HG03565 (cell line): ENCODE results near the gene ADGRB3.
"Not testable (repeated sequence)": the region's sequence is repeated elsewhere in the genome, so short reads cannot be mapped to it uniquely, and the experiment has no call there.

Experiments used
- ATAC-seq: cut with Tn5 transposase; IDR thresholded peaks from one replicate; pipeline ENCODE4 v1.9.1; 2021; ENCODE audit warnings: mild to moderate bottlenecking, moderate library complexity; ENCODE audit not compliant: unreplicated experiment

ADGRB3 gene

DNA sequence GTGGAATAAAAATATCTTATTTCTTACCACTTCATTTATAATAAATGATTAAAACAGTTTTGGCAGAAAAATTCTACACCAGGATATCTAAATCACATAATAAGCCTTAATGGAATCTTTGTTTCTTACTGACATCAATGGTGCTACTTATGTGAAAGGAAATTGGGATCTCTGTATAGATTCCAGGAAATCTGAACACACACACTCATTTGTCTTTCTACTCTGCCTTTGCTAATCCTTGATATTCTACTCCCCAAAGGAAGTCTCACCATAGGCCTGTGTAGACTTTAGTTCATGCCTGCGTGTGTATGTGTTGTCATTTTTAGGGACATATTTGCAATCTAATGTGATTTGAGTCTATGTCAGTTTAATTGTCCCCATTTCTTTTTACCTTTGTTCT lies 7.9 kb downstream of the ADGRB3 start:
- no peak for ATAC-seq

DNA sequence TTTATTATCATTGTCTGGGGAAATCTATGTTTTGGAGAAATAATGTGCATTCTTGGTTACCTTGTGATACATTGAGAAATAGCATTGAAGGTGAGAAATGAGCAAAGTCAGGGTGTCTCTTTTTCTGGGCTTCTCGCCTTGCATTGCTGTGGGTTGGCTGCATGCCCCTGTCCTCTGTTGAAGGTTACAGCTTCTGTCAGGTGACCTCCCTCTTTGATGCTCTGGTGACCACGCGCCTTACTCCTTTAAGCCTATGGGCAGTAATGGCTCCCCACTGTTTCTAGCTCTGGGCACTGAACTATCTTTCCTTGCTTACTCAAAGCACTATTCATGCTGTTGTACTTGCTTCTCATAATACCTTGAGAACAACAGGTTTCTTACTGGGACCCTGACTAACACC lies 14.6 kb downstream of the ADGRB3 start:
- ATAC-seq = no peak

DNA sequence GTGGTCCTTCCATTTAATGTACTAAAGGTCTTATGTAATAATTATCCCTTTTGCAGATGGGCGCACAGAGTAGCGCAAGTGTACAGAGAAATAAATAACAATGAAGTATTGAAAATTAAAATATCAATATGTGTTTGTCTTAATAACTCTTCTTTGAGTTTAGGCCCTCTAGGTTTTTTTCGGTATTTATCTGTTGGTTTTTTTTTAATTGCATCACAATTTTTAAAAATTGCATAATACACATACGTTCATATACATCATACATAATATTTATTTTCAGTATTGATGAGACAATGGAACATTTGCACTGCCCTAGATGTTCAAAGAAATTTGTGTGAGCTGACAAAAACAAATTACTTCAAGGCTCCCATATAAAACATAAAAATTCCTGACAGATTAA lies 15.1 kb downstream of the ADGRB3 start:
- no peak for ATAC-seq

DNA sequence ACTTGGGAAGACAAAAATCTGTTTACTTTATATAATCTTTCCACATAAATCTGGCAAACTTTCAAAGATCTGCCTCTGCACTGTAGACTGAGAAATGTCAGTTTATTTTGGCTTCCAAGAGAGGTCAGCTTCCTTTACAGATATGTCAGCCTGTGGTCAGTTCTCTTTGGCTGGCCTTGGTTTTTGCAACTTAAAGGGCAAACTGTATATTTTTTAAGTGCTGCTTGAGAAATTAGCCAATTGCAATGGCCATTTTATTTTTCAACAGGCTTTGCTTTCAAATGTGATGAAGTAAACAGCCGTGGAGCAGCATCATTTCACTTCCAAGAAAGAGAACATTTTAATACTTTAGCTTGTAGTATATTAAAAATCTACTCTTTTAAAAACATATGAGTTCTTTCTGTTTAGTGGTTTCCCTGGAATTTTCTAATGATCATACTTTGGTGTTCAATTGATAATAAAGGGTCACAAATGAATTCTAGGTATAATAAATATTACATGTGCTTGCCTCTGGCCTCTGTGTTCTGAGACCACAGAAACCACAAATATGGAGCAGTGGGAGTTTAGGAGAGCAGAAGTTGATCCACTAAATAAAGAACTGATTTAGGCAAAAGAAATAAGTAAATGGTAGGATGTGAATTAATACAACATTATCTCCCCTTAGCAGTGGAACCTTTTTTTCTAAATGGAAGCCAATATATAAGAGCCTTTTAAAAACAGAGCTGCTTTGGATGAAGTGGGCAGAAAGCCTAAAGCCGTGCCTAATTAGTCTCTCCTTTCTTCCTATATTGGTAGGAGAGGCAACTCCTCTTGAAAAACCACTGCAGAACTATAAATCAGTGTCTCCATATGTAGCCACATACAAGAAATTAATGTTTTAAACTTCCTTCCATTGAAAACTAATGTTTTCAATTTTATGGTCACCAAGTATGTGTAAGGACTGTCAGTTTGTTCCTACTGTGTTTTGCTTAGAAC lies 16.2 kb downstream of the ADGRB3 start:
- no peak for ATAC-seq

DNA sequence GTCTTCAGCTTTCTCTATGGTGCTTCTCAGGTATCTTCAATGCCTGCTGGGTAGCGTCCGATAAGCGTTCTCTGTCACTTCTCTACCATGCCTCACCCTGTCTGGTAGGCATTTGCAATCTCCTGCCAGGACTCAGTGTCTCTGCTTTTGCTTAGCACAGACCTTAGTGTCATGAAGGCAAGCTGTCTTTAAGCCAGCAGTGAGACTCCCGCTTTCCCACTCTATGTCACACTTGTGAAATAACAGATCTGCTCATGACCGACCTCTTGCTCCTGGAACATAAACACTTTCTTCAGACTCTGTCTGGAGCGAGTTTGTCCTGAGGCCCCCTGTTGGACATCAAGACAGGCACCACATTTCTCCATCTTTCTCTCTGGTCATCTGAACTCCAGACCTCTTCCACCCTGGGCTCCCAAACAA lies 17.0 kb downstream of the ADGRB3 start:
- no peak for ATAC-seq

DNA sequence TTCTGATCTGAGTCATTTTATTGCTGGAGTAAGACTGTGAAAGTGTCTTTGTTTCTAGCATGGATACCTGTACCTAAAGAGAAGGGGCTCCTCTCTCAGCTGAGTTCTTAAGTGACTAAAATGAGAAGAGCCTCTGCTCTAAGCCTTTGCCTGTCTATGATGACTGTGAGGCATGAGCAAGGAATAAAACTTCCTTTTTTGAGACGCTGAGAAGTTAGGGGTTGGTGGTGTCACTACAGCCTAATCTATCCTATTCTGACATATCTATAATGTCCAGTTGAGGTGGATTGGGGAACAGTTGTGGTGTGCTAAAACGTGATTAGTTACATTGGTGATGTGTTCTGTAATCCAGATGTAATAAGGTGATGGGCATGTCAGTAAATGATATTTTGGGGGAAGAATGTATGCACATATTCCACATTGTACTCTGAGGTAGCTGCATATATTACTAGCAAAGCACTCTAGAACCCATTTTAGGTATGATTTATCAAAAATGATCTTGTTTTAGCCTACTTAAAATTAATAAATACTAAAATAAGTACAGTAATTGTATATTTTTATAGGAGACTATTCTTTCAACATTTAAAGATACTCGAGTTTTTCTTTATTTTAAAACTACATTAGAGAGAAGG lies 18.1 kb downstream of the ADGRB3 start:
- no peak for ATAC-seq

DNA sequence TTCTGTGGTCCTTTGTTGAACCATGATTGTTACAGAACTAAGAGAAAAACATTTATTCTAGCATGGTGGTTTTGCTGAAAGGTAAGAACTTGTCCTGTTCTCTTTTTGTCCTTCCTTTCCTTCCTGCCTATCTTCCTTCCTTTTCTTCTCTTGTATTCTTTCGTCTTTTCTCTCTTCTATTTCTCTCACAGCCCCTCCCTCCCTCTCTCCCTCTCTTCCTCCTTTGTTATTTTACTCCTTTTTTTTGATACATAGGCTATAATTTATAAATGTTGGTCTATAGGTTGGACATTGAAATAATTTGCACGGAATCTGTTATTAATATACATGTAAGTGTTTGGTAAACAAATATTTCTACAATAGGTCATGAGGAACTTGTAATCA lies 18.6 kb downstream of the ADGRB3 start:
- no peak for ATAC-seq

DNA sequence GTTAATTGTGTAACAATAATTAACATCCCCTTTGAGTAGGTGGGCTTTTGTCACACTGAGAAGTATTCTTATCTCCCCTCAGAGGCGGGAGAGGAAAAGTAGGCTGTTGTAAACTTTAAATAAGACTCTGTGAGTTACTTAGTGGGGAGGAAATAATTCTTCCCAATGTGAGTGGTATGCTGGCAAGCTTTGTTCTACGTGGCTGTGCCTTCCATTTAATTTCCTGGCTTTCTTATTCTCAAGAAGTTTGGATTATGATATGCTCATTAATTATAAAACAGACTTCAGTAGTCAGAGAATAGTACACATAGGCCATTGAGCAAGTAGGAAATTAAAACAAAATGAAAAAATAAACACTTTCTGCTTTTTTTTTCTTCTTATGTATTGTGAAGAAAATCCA lies 19.1 kb downstream of the ADGRB3 start:
- ATAC-seq = no peak

DNA sequence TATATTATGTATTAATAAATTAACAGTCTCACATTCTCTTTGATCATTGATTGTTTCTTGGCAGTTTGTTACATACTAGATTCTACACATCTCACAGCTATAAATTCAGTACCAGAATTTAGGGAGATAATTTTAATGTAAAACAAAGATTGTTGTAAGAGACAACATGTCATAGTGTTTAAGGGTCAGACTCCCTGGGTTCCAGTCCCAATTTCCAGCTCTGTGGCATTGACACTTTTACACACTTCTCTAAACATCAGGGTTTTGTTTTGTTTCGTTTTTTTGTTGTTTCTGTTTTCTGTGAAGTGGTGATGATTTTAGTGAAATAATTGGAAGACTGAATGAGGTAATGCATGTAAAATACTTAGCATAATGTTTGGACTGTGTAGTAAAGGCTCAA lies 19.9 kb downstream of the ADGRB3 start:
- ATAC-seq = no peak

DNA sequence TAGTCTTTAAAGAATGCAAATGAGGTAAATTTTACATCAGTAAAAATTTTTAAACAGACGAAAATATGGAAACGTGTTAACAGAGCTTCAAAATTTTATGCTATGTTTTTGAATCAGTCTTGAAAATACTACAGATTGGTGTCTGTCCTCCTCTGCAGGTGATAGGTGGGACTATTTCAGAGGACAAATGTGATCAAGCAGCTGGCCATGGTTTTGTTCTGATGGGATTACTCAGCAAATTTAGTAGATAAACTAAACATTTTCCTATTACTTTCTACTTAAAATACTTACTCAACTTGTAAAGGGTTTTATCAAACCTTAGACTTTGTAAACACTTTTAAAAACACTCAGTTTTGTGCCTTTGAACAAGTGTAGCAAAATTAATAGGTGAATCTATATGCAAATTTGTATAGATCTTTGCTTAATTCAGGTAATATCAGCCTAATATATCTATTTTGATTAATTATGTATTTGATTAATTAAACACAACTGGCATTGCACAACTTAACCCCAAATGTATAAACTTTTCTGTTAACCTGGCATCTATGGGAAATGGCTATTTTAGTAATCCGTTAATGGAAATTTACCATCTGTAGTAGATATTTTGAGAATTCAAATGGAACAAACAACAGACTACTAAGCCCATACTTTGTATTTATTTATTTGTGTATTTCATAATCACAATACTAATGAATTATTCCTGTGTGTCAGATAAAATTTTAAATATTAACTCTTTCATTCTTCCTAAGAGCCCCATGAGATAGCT lies 22.5 kb downstream of the ADGRB3 start:
- ATAC-seq = no peak

DNA sequence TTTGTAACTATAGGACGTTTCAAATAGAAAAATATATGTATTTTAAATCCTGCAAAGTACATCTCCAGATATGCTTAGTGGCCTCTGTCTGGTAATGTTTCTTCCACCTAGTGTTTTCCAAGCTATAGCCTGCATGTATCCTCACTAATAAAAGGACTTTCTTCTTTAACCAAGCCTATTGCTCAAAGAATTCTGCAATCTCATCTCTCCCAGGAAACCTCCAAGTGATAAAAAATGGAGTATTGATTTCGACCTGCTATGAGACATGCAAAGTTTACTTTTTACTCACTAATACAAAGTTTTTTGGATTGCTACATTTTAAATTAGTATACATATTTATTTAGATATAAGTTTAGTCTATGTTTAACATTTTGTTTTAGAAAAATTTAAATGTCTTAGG lies 23.3 kb downstream of the ADGRB3 start:
- ATAC-seq = no peak

DNA sequence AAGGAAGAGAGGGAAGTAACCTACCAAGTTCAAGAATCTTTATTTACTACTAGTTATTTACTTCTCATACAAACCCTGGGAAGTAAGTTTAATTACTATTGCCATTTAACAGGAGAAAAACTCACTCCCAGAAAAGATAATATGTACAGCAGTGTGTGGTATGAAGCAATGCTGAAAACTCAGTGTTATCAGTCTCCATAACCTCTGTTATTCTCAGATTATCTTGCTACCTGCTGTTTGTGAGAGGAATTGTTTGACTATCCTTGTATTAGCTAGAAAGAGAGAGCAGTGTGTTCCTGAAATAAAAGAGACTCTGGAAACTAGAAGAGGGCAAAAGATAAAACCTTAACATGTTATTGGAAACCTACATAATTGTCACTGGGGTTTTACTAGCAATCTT lies 38.2 kb downstream of the ADGRB3 start:
- no peak for ATAC-seq

DNA sequence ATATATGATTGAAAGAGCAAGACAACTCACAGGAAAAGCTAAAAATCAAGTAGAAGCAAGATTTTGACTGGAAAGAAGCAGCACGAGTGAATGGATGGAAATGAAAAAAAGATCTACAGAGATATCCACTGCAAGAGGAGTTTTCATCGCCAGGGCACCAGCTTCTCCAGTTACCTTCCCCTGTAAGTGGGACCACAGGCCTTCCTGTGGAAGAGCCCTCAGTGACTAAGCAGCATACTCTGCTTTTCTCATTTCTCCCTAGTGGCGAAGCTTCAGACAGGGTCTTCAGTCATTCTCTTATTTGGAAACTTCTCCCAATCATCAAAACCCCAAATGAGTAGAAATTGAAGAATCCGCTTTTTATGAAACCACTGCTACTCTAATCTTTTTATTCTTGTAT lies 40.5 kb downstream of the ADGRB3 start:
- ATAC-seq = no peak

DNA sequence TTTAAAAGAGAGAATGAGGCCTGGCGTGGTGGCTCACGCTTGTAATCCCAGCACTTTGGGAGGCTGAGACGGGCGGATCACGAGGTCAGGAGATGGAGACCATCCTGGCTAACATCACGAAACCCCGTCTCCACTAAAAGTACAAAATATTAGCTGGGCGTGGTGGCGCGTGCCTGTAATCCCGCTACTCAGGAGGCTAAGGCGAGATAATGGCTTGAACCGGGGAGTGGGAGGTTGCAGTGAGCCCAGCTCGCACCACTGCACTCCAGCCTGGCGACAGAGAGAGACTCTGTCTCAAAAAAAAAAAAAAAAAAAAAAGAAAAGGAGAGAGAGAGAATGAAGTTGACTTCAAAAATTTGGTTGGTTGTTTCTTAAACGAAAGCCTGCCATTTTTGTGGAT lies 41.0 kb downstream of the ADGRB3 start:
- ATAC-seq = not testable (repeated sequence)

DNA sequence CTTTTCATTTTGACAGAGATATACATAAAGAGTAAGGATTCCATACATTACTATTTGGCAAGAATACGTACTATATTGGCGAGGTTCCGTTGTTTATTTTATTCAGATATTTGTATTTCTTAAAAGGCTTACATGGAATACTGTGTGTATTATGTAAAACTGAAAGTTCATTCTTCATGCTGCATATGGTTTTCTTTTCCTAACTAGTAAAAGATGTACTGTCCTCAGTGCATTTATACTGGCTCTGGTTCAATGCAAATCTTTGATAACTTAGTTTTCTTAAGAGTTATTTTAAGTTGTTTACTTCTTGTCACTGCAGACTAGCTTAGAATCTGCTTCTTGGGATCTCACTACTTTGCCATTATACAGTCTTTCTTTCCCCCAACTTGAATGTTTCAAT lies 42.0 kb downstream of the ADGRB3 start:
- no peak for ATAC-seq

DNA sequence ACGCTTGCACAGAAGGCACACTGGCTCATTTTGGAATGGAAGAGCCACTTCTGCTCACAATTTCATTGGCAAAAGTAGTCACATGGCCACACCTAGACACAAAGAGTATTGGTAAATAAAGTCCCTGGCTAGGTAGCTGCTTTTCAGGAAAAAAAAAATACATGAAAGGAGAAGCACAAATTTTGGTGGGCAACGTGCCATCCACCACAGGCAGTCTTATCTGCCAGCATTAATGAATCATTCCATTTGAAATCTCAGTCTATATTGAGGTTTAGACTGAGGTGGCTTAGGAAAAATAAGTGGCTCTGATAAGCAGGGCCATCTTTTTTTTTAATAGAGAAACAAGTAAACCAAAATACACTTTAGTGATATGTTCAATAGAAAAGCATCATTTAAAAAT lies 44.3 kb downstream of the ADGRB3 start:
- ATAC-seq = no peak

DNA sequence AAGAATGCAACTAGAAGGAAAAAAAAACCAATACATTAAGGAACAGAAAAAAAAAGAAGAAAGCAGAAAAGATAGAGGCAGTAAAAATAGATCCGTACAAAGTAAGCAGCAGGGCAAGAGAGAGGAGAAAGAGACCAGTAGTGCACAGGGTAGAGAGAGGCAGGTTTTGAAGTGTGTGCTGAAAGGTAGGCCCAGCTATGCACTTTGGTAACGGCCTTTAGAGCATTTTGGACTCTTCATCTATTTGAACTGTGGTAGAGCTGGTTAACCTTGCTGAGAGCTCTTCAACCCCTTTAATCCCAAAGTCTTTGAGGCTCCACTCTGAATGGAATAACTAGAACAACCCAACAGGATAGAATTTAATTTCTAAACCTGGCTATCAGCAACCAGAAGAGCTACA lies 45.2 kb downstream of the ADGRB3 start:
- ATAC-seq = no peak

DNA sequence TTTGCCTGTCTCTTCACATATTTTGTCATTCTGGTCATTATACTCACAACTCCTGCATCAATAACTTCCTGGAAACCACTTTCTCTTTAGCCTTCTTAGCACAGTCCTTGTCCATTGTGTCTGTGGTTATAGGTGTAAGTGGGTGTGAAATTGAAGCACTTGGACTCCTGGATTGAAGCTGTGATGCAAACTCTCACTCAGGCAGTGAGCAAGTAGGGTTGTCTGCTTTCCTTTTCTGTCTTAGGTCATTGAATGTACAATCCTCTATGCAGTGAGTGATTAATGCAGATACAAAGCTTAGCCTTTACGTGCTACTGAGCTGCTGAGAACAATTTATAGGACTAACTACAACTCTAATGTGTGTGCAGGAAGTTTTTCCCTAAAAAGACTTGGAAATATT lies 54.8 kb downstream of the ADGRB3 start:
- no peak for ATAC-seq

DNA sequence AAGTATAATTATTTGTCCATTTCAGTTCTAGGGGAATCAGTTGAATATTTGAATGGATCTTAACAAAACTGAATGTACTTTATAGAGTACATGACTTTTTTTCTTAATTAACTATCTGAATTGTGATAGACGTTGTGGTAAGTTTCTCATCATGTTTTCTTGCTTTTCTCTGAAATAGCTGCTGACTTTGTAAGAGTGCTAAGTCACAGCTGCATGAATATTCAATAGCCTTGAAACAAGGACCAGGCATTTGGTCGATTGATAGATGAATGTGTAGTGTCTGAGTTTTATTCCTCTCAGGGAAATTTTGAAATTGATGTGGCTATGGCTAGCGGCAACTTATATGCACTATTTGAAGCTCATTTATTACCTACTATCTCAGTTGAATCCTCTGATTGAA lies 56.0 kb downstream of the ADGRB3 start:
- no peak for ATAC-seq

DNA sequence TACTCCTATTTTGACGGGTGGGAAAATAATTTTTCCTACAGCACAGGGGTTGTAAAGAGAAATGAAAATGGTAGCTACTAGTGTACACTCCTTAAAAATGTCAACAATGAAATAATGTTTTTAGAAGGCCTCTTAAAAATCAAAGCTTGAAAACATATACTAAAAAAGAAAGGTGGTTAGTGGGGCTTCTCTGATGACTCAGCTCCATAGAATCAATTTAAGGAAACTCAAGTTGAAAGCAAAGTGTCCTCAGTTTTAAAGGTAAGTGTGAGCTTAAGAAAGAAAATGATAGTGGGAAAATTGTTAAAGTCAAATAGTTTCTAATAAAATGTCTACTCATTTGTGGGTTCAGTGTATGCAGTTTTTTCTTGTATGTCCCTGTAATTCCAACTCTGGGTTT lies 58.2 kb downstream of the ADGRB3 start:
- ATAC-seq = no peak

DNA sequence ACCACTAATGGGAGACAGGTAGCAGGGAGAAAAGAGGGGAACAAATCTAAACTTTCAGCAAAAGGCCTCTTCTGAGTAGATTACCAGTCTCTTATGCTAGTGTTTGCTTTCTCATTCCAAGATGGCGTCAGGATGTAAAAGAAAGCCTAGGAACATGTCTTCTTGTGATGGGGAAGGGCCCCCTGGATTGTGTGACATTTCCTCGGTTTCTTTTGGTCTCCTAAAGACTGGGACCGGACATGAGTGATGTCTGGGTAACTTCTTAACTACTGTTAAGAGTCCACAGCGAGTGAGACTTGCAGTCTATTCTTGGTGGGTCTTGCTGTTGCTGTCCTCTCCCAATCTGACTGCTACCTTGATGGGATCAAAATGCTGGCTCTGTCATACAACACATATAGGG lies 60.3 kb downstream of the ADGRB3 start:
- ATAC-seq = no peak

DNA sequence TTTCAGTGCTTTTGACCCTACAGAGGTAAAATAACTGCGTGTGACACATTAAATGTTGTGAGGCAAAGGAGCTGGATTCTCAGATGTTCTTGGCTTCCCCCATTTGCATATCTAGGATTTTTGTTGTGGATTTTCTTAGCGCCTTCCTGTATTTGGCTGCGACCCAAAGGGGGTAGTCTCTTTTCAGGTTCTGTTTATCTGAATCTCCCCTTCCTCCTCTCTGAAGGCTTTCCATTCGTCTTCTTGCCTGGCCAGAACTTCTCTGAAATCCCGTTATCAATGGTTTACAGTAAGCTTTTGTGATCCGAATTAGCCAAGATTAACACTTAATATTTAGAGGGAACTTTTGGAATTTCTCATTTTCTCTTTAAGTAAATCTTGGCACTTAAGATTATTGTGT lies 60.8 kb downstream of the ADGRB3 start:
- no peak for ATAC-seq
